Transverse colon (tissue), 4 donors: ENCODE data around the gene TREML2. TPM values are rescaled to one million over a fixed set of nuclear protein-coding genes. Genes with fewer than 3 reads are reported as not detected.

Source experiments
- DNase-seq: peaks from one replicate; pipeline ENCODE4 v3.0.0-alpha.2; 2019
- H3K27ac ChIP-seq, 4 donors: fragments of 200-600 bp; sonication (generic); 2 replicates each; pipeline ENCODE4 v1.5.1; 2016 to 2018; ENCODE audit warnings: inconsistent platforms in 4 of 4
- H3K27me3 ChIP-seq: fragments of 200-600 bp; sonication (generic); 2 replicates; pipeline ENCODE4 v1.5.1; 2017; ENCODE audit warnings: inconsistent platforms
- H3K36me3 ChIP-seq, 4 donors: fragments of 200-600 bp; sonication (generic); 2 replicates each; pipeline ENCODE4 v1.5.1; 2017 to 2019; ENCODE audit warnings: inconsistent platforms in 4 of 4
- H3K4me1 ChIP-seq, 4 donors: fragments of 200-600 bp; sonication (generic); 2 replicates each; pipeline ENCODE4 v1.5.1; 2017 to 2020; ENCODE audit warnings: inconsistent platforms in 4 of 4
- H3K4me3 ChIP-seq, 4 donors: fragments of 200-600 bp; sonication (generic); 1 replicate in 1 of 4; 2 replicates in 3 of 4; pipeline versions ENCODE4 v1.5.1 to v1.6.1; 2017 to 2019; ENCODE audit warnings: inconsistent platforms in 4 of 4
- H3K9me3 ChIP-seq, 2 donors: fragments of 200-600 bp; sonication (generic); 2 replicates each; pipeline ENCODE4 v1.5.1; 2017 to 2019; ENCODE audit warnings: inconsistent platforms in 2 of 2
- EP300 ChIP-seq: sonication (generic); formaldehyde crosslinking; IDR thresholded peaks from one replicate; pipeline ENCODE4 v1.6.1; 2017; ENCODE audit warnings: antibody characterized with exemption, low read depth
- POLR2A ChIP-seq: fragments of 450-650 bp; IDR thresholded peaks from one replicate; pipeline ENCODE4 v1.6.1; 2016; ENCODE audit warnings: antibody characterized with exemption, mild to moderate bottlenecking, moderate library complexity
- POLR2AphosphoS5 ChIP-seq, 3 donors: sonication (generic); formaldehyde crosslinking; IDR thresholded peaks; one replicate each; pipeline ENCODE4 v1.6.1; 2016; ENCODE audit warnings: antibody characterized with exemption in 3 of 3
- WGBS, 2 donors: methylation state at CpG; one replicate each; pipeline ENCODE4 v1.1.5; 2018; ENCODE audit warnings: low coverage in 1 of 2; 5-methylcytosine and 5-hydroxymethylcytosine counted together
- in situ Hi-C, 4 donors: fragments of 200-750 bp; cut with MboI; loops; one replicate each; pipeline versions ENCODE4 v1.15.0 to v1.15.1; 2017; ENCODE audit warnings: low sequenced_read_pairs in 3 of 4, low pct_ligation_motif_present in 1 of 4, low pct_unique_long_range_greater_than_20kb in 1 of 4
- intact Hi-C: fragments of 100-400 bp; cut with DNase I; formaldehyde crosslinking; loops from one replicate; pipeline ENCODE4 v1.15.1; 2023; ENCODE audit warnings: low total_unique reads
- total RNA-seq, 4 donors: library from RNA; depleted of rRNA; stranded (reverse); fragments of >200 nt; gene quantifications; one replicate each; pipeline ENCODE4 v1.1.0, GENCODE V29; 2016
- TF ChIP-seq, protein P1 (sequence below), 5 experiments: fragments of 200-600 bp in 3 of 5; fragments of 450-650 bp in 2 of 5; sonication (generic) in 3 of 5; IDR thresholded peaks; 1 replicate in 2 of 5; 2 replicates in 3 of 5; pipeline ENCODE4 v1.5.1; 2016 to 2017; ENCODE audit warnings: antibody characterized with exemption in 5 of 5, inconsistent platforms in 3 of 5, mild to moderate bottlenecking in 2 of 5, moderate library complexity in 1 of 5

TREML2 gene
- total RNA-seq, 4 donors from 2014 or later: 0.14 to 0.64 TPM; not detected in 2

DNA sequence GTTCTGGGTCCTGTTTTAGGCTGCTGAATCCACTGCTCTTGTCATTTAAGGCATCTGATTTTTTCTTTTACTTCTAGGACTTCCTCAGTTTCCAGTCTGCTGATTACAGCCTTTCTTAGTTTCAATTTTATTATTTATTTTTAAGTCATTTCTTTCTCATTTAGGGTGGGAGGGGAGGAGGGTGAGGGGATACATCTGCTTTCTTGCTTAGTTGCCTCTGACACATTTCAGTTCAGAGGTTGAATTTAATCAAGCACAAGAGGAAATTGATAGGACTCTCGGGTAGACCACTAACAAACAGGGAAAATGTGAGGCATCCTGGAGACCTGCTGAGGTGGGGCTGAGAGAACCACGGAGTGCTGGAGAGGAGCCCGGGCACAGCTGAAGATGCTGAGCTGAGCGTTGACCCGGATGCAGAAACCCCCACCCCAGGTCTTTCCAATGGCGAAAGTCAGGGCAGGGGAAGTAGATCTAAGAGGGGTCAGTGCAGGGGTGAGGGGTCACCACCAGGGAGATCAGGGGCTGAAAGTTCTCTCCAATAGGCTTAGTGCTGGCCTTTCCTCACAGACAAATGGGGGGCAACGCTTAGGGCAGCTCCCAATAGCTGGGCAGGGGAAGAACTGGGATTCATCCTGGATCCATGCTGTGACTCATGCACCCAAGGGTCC, 7.6 kb upstream of the TREML2 start:
- H3K4me3 ChIP-seq: no peak overlapping the region

DNA sequence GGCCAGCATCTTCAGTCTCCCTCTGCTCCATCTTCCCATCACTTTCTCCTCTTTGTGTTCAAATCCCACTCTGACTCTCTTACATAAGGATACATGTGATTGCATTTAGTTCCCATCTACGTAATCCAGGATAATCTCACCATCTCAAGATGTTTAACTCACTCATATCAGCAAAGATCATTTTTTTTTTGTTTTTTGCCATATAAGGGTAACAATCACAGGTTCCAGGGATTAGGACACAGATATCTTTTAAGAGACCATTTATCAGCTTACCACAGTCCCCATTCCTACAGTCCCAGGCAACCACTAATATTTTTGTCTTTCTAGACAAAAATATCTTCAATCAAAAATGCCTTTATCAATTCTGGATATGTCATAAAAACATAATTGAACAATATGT, 3.2 kb upstream of the TREML2 start:
- TF ChIP-seq POLR2AphosphoS5 (IDR thresholded peaks at IDR 0.05) (no peak), EP300 (no peak), POLR2A (no peak)
- TF ChIP-seq, protein P1, sequence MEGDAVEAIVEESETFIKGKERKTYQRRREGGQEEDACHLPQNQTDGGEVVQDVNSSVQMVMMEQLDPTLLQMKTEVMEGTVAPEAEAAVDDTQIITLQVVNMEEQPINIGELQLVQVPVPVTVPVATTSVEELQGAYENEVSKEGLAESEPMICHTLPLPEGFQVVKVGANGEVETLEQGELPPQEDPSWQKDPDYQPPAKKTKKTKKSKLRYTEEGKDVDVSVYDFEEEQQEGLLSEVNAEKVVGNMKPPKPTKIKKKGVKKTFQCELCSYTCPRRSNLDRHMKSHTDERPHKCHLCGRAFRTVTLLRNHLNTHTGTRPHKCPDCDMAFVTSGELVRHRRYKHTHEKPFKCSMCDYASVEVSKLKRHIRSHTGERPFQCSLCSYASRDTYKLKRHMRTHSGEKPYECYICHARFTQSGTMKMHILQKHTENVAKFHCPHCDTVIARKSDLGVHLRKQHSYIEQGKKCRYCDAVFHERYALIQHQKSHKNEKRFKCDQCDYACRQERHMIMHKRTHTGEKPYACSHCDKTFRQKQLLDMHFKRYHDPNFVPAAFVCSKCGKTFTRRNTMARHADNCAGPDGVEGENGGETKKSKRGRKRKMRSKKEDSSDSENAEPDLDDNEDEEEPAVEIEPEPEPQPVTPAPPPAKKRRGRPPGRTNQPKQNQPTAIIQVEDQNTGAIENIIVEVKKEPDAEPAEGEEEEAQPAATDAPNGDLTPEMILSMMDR (IDR thresholded peaks at IDR 0.05): no peak
- in situ Hi-C loops: no loop called here
- WGBS, 2 donors: 83 to 100% methylated on average over 1 of the region's 1 CpG
- intact Hi-C loops: no loop called here
- no peak overlapping the region for H3K4me3 ChIP-seq
- no peaks in the 10 kb centered on the region for H3K36me3 ChIP-seq
- no peak for DNase-seq
- H3K27ac ChIP-seq: no peak overlapping the region
- H3K9me3 ChIP-seq: no peaks in the 10 kb centered on the region
- peaks cover 0 to 7% (median 0%) of the 10 kb centered on the region in 4 donors for H3K4me1 ChIP-seq
- H3K27me3 ChIP-seq: no peaks in the 10 kb centered on the region

More for the DNA sequence above, 7.6 kb upstream of the TREML2 start:
- no peaks in the 10 kb centered on the region for H3K27me3 ChIP-seq
- H3K36me3 ChIP-seq: no peaks in the 10 kb centered on the region
- in situ Hi-C loops (no loop called here), intact Hi-C loops (no loop called here)
- TF ChIP-seq EP300: no peak
- TF ChIP-seq POLR2AphosphoS5 (IDR thresholded peaks at IDR 0.05): no peak
- TF ChIP-seq POLR2A: no peak
- TF ChIP-seq, protein P1 (IDR thresholded peaks at IDR 0.05): no peak
- 70 to 73% methylated on average over 6 to 7 of the region's 7 CpGs for WGBS, 2 donors
- no peak for DNase-seq
- H3K4me1 ChIP-seq: no peaks in the 10 kb centered on the region
- H3K27ac ChIP-seq: no peak overlapping the region
- H3K9me3 ChIP-seq: no peaks in the 10 kb centered on the region

DNA sequence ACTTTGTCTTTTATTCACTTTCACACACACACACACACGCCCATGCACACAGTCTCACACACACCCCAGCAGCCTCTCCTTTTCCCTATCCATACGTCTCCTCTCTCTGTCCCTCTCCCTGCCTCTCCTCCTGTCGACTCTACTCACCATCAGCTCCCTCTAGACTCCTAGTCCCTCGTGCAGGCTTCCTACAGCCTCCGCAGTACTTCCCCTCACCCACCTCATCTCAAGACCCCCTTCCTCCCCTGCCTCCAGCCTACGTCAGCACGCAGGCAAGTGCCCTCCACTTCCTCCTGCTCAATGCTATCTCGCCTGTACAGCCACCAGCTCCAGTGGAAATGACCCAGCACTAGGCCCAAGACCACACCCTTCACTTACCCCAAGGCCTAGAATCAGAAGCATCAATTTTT, 820 bp upstream of the TREML2 start:
- no peak for TF ChIP-seq EP300
- whole genome bisulfite sequencing, 2 donors: 50 to 64% methylated on average over 2 to 8 of the region's 8 CpGs
- Histone ChIP-seq H3K36me3 (no peaks in the 10 kb centered on the region), H3K4me1 (peaks cover 0 to 7% (median 0%) of the 10 kb centered on the region in 4 donors), H3K4me3 (no peak overlapping the region), H3K27ac (no peak overlapping the region), H3K27me3 (no peaks in the 10 kb centered on the region), H3K9me3 (no peaks in the 10 kb centered on the region)
- in situ Hi-C loops (no loop called here), intact Hi-C loops (no loop called here)
- no peak for DNase-seq

GRCh38 chr6:41200296-41200900, 551 bp downstream of the TREML2 start:
- Histone ChIP-seq H3K4me3 (no peak overlapping the region), H3K27me3 (no peaks in the 10 kb centered on the region), H3K9me3 (no peaks in the 10 kb centered on the region), H3K27ac (peak overlapping the region; percentile 20 to 61 (median 44)), H3K36me3 (no peaks in the 10 kb centered on the region), H3K4me1 (peaks cover 0 to 7% (median 0%) of the 10 kb centered on the region in 4 donors)
- 65% methylated on average over 2 of the region's 2 CpGs; no CpG with 5 or more reads in 1 of the 2 donors for WGBS, 2 donors
- intact Hi-C loops: no loop called here
- peak; percentile 29 for DNase-seq
- no peak for TF ChIP-seq POLR2A
- TF ChIP-seq POLR2AphosphoS5 (IDR thresholded peaks at IDR 0.05): no peak
- TF ChIP-seq, protein P1 (IDR thresholded peaks at IDR 0.05): no peak
- TF ChIP-seq EP300: no peak
- in situ Hi-C loops: no loop called here
